ENCODE measurements around the gene ZNF723.
"Not testable (repeated sequence)": the region's sequence is repeated elsewhere in the genome, so short reads cannot be mapped to it uniquely, and the experiment has no call there.

ZNF723 gene

GRCh38 chr19:22832031-22832762, at the start of gene ZNF723:
Gene ZNF723, plus strand, starts transcription at chr19:22832291. Its CDS starts 89 bp downstream, at chr19:22832380.
- DNase-seq: no peak

GRCh38 chr19:22783651-22784410, 48.3 kb upstream of the ZNF723 start, which contains the start of gene ZNF99:
Gene ZNF99, minus strand, starts transcription at chr19:22784151. Its CDS starts 135 bp downstream, at chr19:22784016.
- DNase-seq: peak; percentile 74

- DNase-seq: not testable (repeated sequence)
Observed at GRCh38 chr19:22792863-22793262, 39.2 kb upstream of the ZNF723 start.

GRCh38 chr19:22797040-22797439, 35.1 kb upstream of the ZNF723 start:
- no peak for DNase-seq

- DNase-seq: no peak
Observed at GRCh38 chr19:22806418-22806817, 25.7 kb upstream of the ZNF723 start.

GRCh38 chr19:22807061-22807835, 24.8 kb upstream of the ZNF723 start:
- DNase-seq: no peak

- DNase-seq: no peak
Observed at GRCh38 chr19:22814124-22814523, 18.0 kb upstream of the ZNF723 start.

GRCh38 chr19:22831211-22831610, 880 bp upstream of the ZNF723 start:
- DNase-seq: no peak

GRCh38 chr19:22857713-22858320, 25.7 kb downstream of the ZNF723 start:
- DNase-seq: not testable (repeated sequence)

- DNase-seq: no peak
Observed at GRCh38 chr19:22882797-22883196, 50.7 kb downstream of the ZNF723 start.

- no peak for DNase-seq
Observed at GRCh38 chr19:22893855-22894270, 61.8 kb downstream of the ZNF723 start.

GRCh38 chr19:22901431-22902130, 69.5 kb downstream of the ZNF723 start:
- DNase-seq: no peak
